ENCODE measurements around the gene ZNF26.

Gene ZNF26

GRCh38 chr12:133073836-133074235 lies 87.7 kb downstream of the ZNF26 start:
- TF ChIP-seq TAF1 (IDR thresholded peaks at IDR 0.05; ENCODE audit: borderline replicate concordance, insufficient read depth, low read length), result no peak
- no peak for TF ChIP-seq SIN3A (IDR thresholded peaks at IDR 0.05; ENCODE audit: borderline replicate concordance, insufficient read depth, low read length)
- TF ChIP-seq POLR2AphosphoS5 (IDR thresholded peaks at IDR 0.05; ENCODE audit: low read depth, low read length), result no peak
- TF ChIP-seq FOXP2 (optimal IDR thresholded peaks at IDR 0.05; ENCODE audit: borderline replicate concordance, extremely low read depth, extremely low read length, insufficient read depth), result no peak
- TF ChIP-seq REST (IDR thresholded peaks at IDR 0.05; ENCODE audit: insufficient read depth in 1 of 2, low read depth in 2 of 2, low read length in 2 of 2), result no peak
